Measurements from ENCODE around the gene SLC4A1AP.
"Not testable (repeated sequence)": the region's sequence is repeated elsewhere in the genome, so short reads cannot be mapped to it uniquely, and the experiment has no call there.

SLC4A1AP gene

GRCh38 chr2:27663285-27664153 is at the start of gene SLC4A1AP, which contains the start of gene SUPT7L:
Gene SLC4A1AP (plus strand): TSS chr2:27663889. CDS start chr2:27663915, 26 bp downstream.
Gene SUPT7L (minus strand): TSS chr2:27663614. CDS start chr2:27662192, 1,422 bp downstream.
- peak; percentile 67 for DNase-seq

- no peak for DNase-seq
Measured at GRCh38 chr2:27613985-27614384, 49.7 kb upstream of the SLC4A1AP start.

GRCh38 chr2:27615316-27615715 is 48.4 kb upstream of the SLC4A1AP start:
- DNase-seq: no peak

GRCh38 chr2:27621524-27621923 is 42.2 kb upstream of the SLC4A1AP start:
- DNase-seq: no peak

GRCh38 chr2:27622921-27623384 is 40.7 kb upstream of the SLC4A1AP start:
- DNase-seq: no peak

- no peak for DNase-seq
Measured at GRCh38 chr2:27624943-27625342, 38.7 kb upstream of the SLC4A1AP start.

- not testable (repeated sequence) for DNase-seq
Measured at GRCh38 chr2:27626323-27626722, 37.4 kb upstream of the SLC4A1AP start.

GRCh38 chr2:27626921-27627320 is 36.8 kb upstream of the SLC4A1AP start:
- not testable (repeated sequence) for DNase-seq

- no peak for DNase-seq
Measured at GRCh38 chr2:27627963-27628766, 35.5 kb upstream of the SLC4A1AP start.

GRCh38 chr2:27628767-27629709 is 34.7 kb upstream of the SLC4A1AP start, which contains the start of the genes CCDC121 and GPN1:
Gene CCDC121 (minus strand): TSS chr2:27629012. CDS start chr2:27627799, 1,213 bp downstream.
Gene GPN1 (plus strand): TSS chr2:27629050. CDS start chr2:27629059, 9 bp downstream.
- peak; percentile 93 for DNase-seq

- DNase-seq: not testable (repeated sequence)
Measured at GRCh38 chr2:27630257-27630656, 33.4 kb upstream of the SLC4A1AP start.

- no peak for DNase-seq
Measured at GRCh38 chr2:27634291-27634690, 29.4 kb upstream of the SLC4A1AP start.

GRCh38 chr2:27636766-27637165 is 26.9 kb upstream of the SLC4A1AP start:
- DNase-seq: no peak

GRCh38 chr2:27638037-27638637 is 25.6 kb upstream of the SLC4A1AP start:
- DNase-seq: no peak

- DNase-seq: no peak
Measured at GRCh38 chr2:27638709-27639108, 25.0 kb upstream of the SLC4A1AP start.

GRCh38 chr2:27640722-27641245 is 22.9 kb upstream of the SLC4A1AP start:
- DNase-seq: no peak

GRCh38 chr2:27645197-27645596 is 18.5 kb upstream of the SLC4A1AP start:
- DNase-seq: no peak

- DNase-seq: no peak
Measured at GRCh38 chr2:27647289-27647688, 16.4 kb upstream of the SLC4A1AP start.

GRCh38 chr2:27647737-27648136 is 16.0 kb upstream of the SLC4A1AP start:
- no peak for DNase-seq

- no peak for DNase-seq
Measured at GRCh38 chr2:27651056-27651455, 12.6 kb upstream of the SLC4A1AP start.

GRCh38 chr2:27652341-27652740 is 11.3 kb upstream of the SLC4A1AP start:
- DNase-seq: no peak

All from stimulated activated CD4-positive, alpha-beta T cell treated with anti-CD3 and anti-CD28 coated beads, Interleukin-4, amount 100 ng/mL, for 1 hour (primary cell).